H1 (cell line): ENCODE data around the gene RAPGEF6. TPM values are rescaled to one million over a fixed set of nuclear protein-coding genes. Genes with fewer than 3 reads are reported as not detected.

Source experiments
- CTCF ChIA-PET: fragments of 300-600 bp; sonication (Branson Sonifier 250); formaldehyde crosslinking; loops from one replicate; lab custom pipeline; 2021; ENCODE audit not compliant: partially characterized antibody; lab: Charles Lee
- POLR2A ChIA-PET: fragments of 300-600 bp; sonication (Branson Sonifier 250); formaldehyde crosslinking; loops from one replicate; lab custom pipeline; 2021; ENCODE audit warnings: inconsistent platforms; ENCODE audit not compliant: partially characterized antibody; lab: Charles Lee
- DNase-seq, 2 experiments: peaks; one replicate each; pipeline versions ENCODE4 v3.0.0 to v3.0.0-alpha.2; 2010 to 2022; ENCODE audit warnings: low spot score in 2 of 2, low read depth in 1 of 2, mixed read lengths in 1 of 2
- FAIRE-seq: peaks from 2 replicates; lab custom pipeline; 2011; peaks lifted over from hg19 to GRCh38; lab: Jason Lieb, UNC
- H2AFZ ChIP-seq: 2 replicates; pipeline ENCODE4 v1.8.1; 2012; ENCODE audit warnings: low read length, inconsistent platforms
- H2AK5ac ChIP-seq: 2 replicates; pipeline ENCODE4 v1.6.1; 2013; ENCODE audit warnings: low read depth, low read length
- H2BK120ac ChIP-seq: replicated peaks from 2 replicates; pipeline ENCODE3; 2013; ENCODE audit warnings: low read depth, low read length, inconsistent platforms
- H2BK12ac ChIP-seq: 2 replicates; pipeline ENCODE4 v1.6.1; 2013; ENCODE audit warnings: low read depth, low read length
- H2BK15ac ChIP-seq: 2 replicates; pipeline ENCODE4 v1.6.1; 2013; ENCODE audit warnings: low read length
- H2BK20ac ChIP-seq: 2 replicates; pipeline ENCODE4 v1.6.1; 2013; ENCODE audit warnings: low read length
- H2BK5ac ChIP-seq: 2 replicates; pipeline ENCODE4 v1.6.1; 2013; ENCODE audit warnings: low read depth, low read length
- H3K14ac ChIP-seq: 2 replicates; pipeline ENCODE4 v1.6.1; 2013; ENCODE audit warnings: inconsistent platforms; ENCODE audit not compliant: insufficient read length
- H3K18ac ChIP-seq: 2 replicates; pipeline ENCODE4 v1.6.1; 2013; ENCODE audit warnings: low read length; ENCODE audit errors: extremely low read depth
- H3K23ac ChIP-seq: 2 replicates; pipeline ENCODE4 v1.6.1; 2013; ENCODE audit warnings: inconsistent platforms; ENCODE audit not compliant: insufficient read length
- H3K23me2 ChIP-seq: 2 replicates; pipeline ENCODE4 v1.6.1; 2013; ENCODE audit warnings: low read depth, low read length
- H3K27ac ChIP-seq: 2 replicates; pipeline ENCODE4 v1.6.1; 2011; ENCODE audit warnings: low read depth, low read length, inconsistent platforms
- H3K27me3 ChIP-seq, 4 experiments: replicated peaks in 1 of 4; 1 replicate in 1 of 4; 2 replicates in 3 of 4; pipeline versions ENCODE4 v1.6.1 to v1.8.1; 2011 to 2013; ENCODE audit warnings: low read length in 3 of 4, mild to moderate bottlenecking in 3 of 4, inconsistent platforms in 2 of 4, mixed read lengths in 2 of 4, moderate library complexity in 1 of 4; ENCODE audit not compliant: control insufficient read depth in 3 of 4, insufficient read depth in 3 of 4; ENCODE audit errors: extremely low read depth in 1 of 4
- H3K36me3 ChIP-seq, 4 experiments: 2 replicates each; pipeline versions ENCODE4 v1.6.1 to v1.8.1; 2011 to 2013; ENCODE audit warnings: mild to moderate bottlenecking in 4 of 4, low read length in 3 of 4, moderate library complexity in 2 of 4, control low read depth in 1 of 4, inconsistent platforms in 1 of 4; ENCODE audit not compliant: insufficient read depth in 4 of 4, control insufficient read depth in 2 of 4
- H3K4ac ChIP-seq: replicated peaks from 2 replicates; pipeline ENCODE3; 2013; ENCODE audit warnings: low read length, low read depth, mixed read lengths, inconsistent platforms; ENCODE audit not compliant: insufficient read length
- H3K4me1 ChIP-seq, 4 experiments: replicated peaks in 1 of 4; 1 replicate in 1 of 4; 2 replicates in 3 of 4; pipeline versions ENCODE4 v1.6.1 to v1.8.1; 2011 to 2013; ENCODE audit warnings: low read length in 3 of 4, inconsistent platforms in 2 of 4, mixed read lengths in 1 of 4; ENCODE audit not compliant: insufficient read depth in 4 of 4, control insufficient read depth in 3 of 4
- H3K4me2 ChIP-seq, 2 experiments: 2 replicates each; pipeline versions ENCODE4 v1.6.1 to v1.8.1; 2011 to 2013; ENCODE audit warnings: low read depth in 2 of 2, low read length in 2 of 2, control low read depth in 1 of 2, inconsistent platforms in 1 of 2, mild to moderate bottlenecking in 1 of 2; ENCODE audit not compliant: insufficient read depth in 1 of 2
- H3K4me3 ChIP-seq, 4 experiments: fragments of 200-600, 300-600 bp in 1 of 4; sonication (generic), shearing (Covaris generic), sonication (Bioruptor Twin) in 1 of 4; 2 replicates each; pipeline versions ENCODE4 v1.5.1 to v1.8.1; 2011 to 2016; ENCODE audit warnings: low read length in 4 of 4, low read depth in 3 of 4, control low read depth in 2 of 4, inconsistent platforms in 2 of 4, mild to moderate bottlenecking in 2 of 4, mixed read lengths in 1 of 4, moderate library complexity in 1 of 4; ENCODE audit not compliant: insufficient read depth in 2 of 4; ENCODE audit errors: extremely low read depth in 1 of 4
- H3K56ac ChIP-seq: replicated peaks from 2 replicates; pipeline ENCODE3; 2013; ENCODE audit warnings: low read depth, mild to moderate bottlenecking, mixed read lengths, low read length, inconsistent platforms; ENCODE audit not compliant: insufficient read length
- H3K79me1 ChIP-seq: 2 replicates; pipeline ENCODE4 v1.6.1; 2013; ENCODE audit warnings: low read depth, low read length, control low read depth
- H3K79me2 ChIP-seq, 2 experiments: 2 replicates each; pipeline versions ENCODE4 v1.6.1 to v1.8.1; 2012 to 2013; ENCODE audit warnings: low read length in 2 of 2, mild to moderate bottlenecking in 2 of 2, inconsistent platforms in 1 of 2; ENCODE audit not compliant: insufficient read depth in 2 of 2, control insufficient read depth in 1 of 2
- H3K9ac ChIP-seq, 4 experiments: replicated peaks in 1 of 4; 1 replicate in 1 of 4; 2 replicates in 3 of 4; pipeline versions ENCODE4 v1.6.1 to v1.8.1; 2011 to 2013; ENCODE audit warnings: low read depth in 3 of 4, low read length in 3 of 4, control low read depth in 2 of 4, mild to moderate bottlenecking in 2 of 4, moderate library complexity in 2 of 4, inconsistent platforms in 1 of 4; ENCODE audit errors: extremely low read depth in 1 of 4
- H3K9me3 ChIP-seq, 2 experiments: 2 replicates each; pipeline versions ENCODE4 v1.6.1 to v1.8.1; 2012 to 2013; ENCODE audit warnings: mild to moderate bottlenecking in 2 of 2, moderate library complexity in 2 of 2, control low read depth in 1 of 2, inconsistent platforms in 1 of 2, low read depth in 1 of 2, low read length in 1 of 2, mixed read lengths in 1 of 2; ENCODE audit not compliant: insufficient read depth in 2 of 2
- H4K20me1 ChIP-seq, 2 experiments: replicated peaks in 1 of 2; 2 replicates each; pipeline versions ENCODE3 to v1.8.1; 2011 to 2013; ENCODE audit warnings: inconsistent platforms in 2 of 2, low read length in 2 of 2, mild to moderate bottlenecking in 1 of 2; ENCODE audit not compliant: insufficient read depth in 2 of 2, control insufficient read depth in 1 of 2
- H4K5ac ChIP-seq: 2 replicates; pipeline ENCODE4 v1.6.1; 2013; ENCODE audit warnings: low read length, low read depth, mixed read lengths, inconsistent platforms; ENCODE audit not compliant: insufficient read length
- H4K8ac ChIP-seq: 2 replicates; pipeline ENCODE4 v1.8.0; 2013; ENCODE audit warnings: mild to moderate bottlenecking, moderate library complexity, low read length, inconsistent platforms; ENCODE audit not compliant: insufficient read depth; ENCODE audit errors: extremely low read depth
- H4K91ac ChIP-seq: replicated peaks from 2 replicates; pipeline ENCODE3; 2013; ENCODE audit warnings: low read length, mixed read lengths, inconsistent platforms; ENCODE audit not compliant: insufficient read length
- BCL11A ChIP-seq, 2 experiments: IDR thresholded peaks; one replicate each; pipeline ENCODE4 v1.6.1; 2011; ENCODE audit warnings: low read depth in 2 of 2, low read length in 2 of 2, mild to moderate bottlenecking in 2 of 2
- EZH2 ChIP-seq: fragments of 200-600 bp; sonication (generic); IDR thresholded peaks from 2 replicates; pipeline ENCODE4 v1.7.1; 2012; ENCODE audit warnings: low read depth, mild to moderate bottlenecking, moderate library complexity, low read length, inconsistent platforms; ENCODE audit not compliant: severe bottlenecking
- FOSL1 ChIP-seq: IDR thresholded peaks from 2 replicates; pipeline ENCODE4 v1.6.1; 2011; ENCODE audit warnings: mild to moderate bottlenecking, low read depth, low read length, moderate library complexity; ENCODE audit not compliant: insufficient read depth
- HDAC2 ChIP-seq, 2 experiments: fragments of 300-600 bp in 1 of 2; sonication (generic) in 1 of 2; IDR thresholded peaks; 2 replicates each; pipeline ENCODE4 v1.6.1; 2011 to 2012; ENCODE audit warnings: low read depth in 2 of 2, low read length in 2 of 2, mild to moderate bottlenecking in 2 of 2, moderate library complexity in 2 of 2, borderline replicate concordance in 1 of 2, inconsistent platforms in 1 of 2
- HDAC6 ChIP-seq: IDR thresholded peaks from one replicate; pipeline ENCODE4 v1.7.1; 2012; ENCODE audit warnings: low read depth, mild to moderate bottlenecking, inconsistent platforms, low read length, moderate library complexity
- JUND ChIP-seq: IDR thresholded peaks from 2 replicates; pipeline ENCODE4 v1.6.1; 2011; ENCODE audit warnings: mild to moderate bottlenecking, improper control_type of control experiment, low read length
- KDM1A ChIP-seq: fragments of 200-600, 300-600 bp; sonication (generic); IDR thresholded peaks from 2 replicates; pipeline ENCODE4 v1.7.1; 2016; ENCODE audit warnings: mild to moderate bottlenecking, low read length, borderline replicate concordance
- MAFK ChIP-seq: IDR thresholded peaks from 2 replicates; pipeline ENCODE4 v1.6.1; 2012; ENCODE audit warnings: low read depth, mild to moderate bottlenecking, improper control_type of control experiment, low read length
- RFX5 ChIP-seq: IDR thresholded peaks from 2 replicates; pipeline ENCODE4 v1.6.1; 2011; ENCODE audit warnings: low read depth, low read length, improper control_type of control experiment, borderline replicate concordance
- SIRT6 ChIP-seq: IDR thresholded peaks from one replicate; pipeline ENCODE4 v1.7.1; 2012; ENCODE audit warnings: low read length, inconsistent platforms
- SP4 ChIP-seq: IDR thresholded peaks from 2 replicates; pipeline ENCODE4 v1.6.1; 2012; ENCODE audit warnings: low read length, inconsistent platforms
- SRF ChIP-seq: IDR thresholded peaks from 2 replicates; pipeline ENCODE4 v1.6.1; 2011; ENCODE audit warnings: mild to moderate bottlenecking, low read depth, low read length, moderate library complexity
- SUZ12 ChIP-seq: fragments of 200-600 bp; sonication (generic); IDR thresholded peaks from 2 replicates; pipeline ENCODE4 v1.6.1; 2012; ENCODE audit warnings: mild to moderate bottlenecking, inconsistent platforms, low read length, moderate library complexity, mixed read lengths
- TAF7 ChIP-seq: optimal IDR thresholded peaks from 2 replicates; pipeline ENCODE3; 2011; ENCODE audit warnings: low read depth, mild to moderate bottlenecking, inconsistent platforms, low read length, moderate library complexity, borderline replicate concordance
- WGBS, 2 experiments: shearing (Covaris generic) in 1 of 2; methylation state at CpG; one replicate each; pipeline versions ENCODE4 v1.1.6 to v1.1.7; 2013 to 2015; ENCODE audit warnings: low lambda C conversion rate in 2 of 2, mixed read lengths in 2 of 2, inconsistent platforms in 1 of 2, low coverage in 1 of 2, missing lambda C conversion rate in 1 of 2; ENCODE audit not compliant: insufficient replicate concordance in 2 of 2, insufficient coverage in 1 of 2, insufficient read length in 1 of 2; ENCODE audit errors: extremely low coverage in 1 of 2, missing lambda C conversion rate in 1 of 2; 5-methylcytosine and 5-hydroxymethylcytosine counted together
- polyA plus RNA-seq, 7 experiments: library from polyadenylated mRNA; depleted of rRNA in 3 of 7; stranded (reverse) in 5 of 7; unstranded in 2 of 7; fragments of >200 nt in 5 of 7; fragments of 200-250 nt in 2 of 7; gene quantifications; 1 replicate in 5 of 7; 2 replicates in 1 of 7; 4 replicates in 1 of 7; pipeline versions ENCODE4 v1.2.1 to v1.2.3, GENCODE V29; 2011 to 2013; ENCODE audit warnings: missing spikeins in 2 of 7, mixed read lengths in 2 of 7
- total RNA-seq: library from RNA; stranded (reverse); fragmentation: NEBNext Ultra II Directional; extraction: Animal tissue kit (Norgen Biotek cat#: 25700); gene quantifications from 2 replicates; pipeline ENCODE4 v1.2.1, GENCODE V29; 2021

Gene RAPGEF6
- total and polyA plus RNA-seq, 2 of the 8 experiments (the other 6 are each of a cell fraction or from before 2014, with no cell fraction given), result 4.8 to 20.0 TPM

DNA sequence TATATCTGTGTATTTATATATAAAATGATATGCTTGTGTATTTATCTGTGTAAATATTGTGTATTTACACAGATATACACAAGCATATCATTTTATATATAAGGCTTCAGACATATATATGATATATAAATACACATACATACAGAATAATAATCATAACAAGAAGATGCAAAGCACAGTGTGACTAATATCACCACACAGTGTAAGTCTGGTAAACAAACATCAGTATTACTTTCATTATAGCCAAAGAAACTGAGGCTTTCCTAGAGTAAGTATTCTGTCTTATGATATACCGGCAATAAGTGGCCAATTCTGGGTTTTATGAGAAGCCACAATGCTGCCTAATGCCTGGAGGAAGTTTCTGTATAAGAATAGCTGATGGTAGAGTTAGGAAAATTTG, 29.9 kb upstream of the RAPGEF6 start:
- no peak overlapping the region for H3K4me2 ChIP-seq
- no peak overlapping the region for H3K9ac ChIP-seq
- no peak overlapping the region for H2BK120ac ChIP-seq
- no peaks in the 10 kb centered on the region for H3K27me3 ChIP-seq
- H3K56ac ChIP-seq, result no peak overlapping the region
- H4K8ac ChIP-seq, result no peak overlapping the region
- FAIRE-seq, result no peak
- H3K23me2 ChIP-seq, result no peaks in the 10 kb centered on the region
- no peak overlapping the region for H2BK20ac ChIP-seq
- H3K4me3 ChIP-seq, result no peak overlapping the region
- no peak overlapping the region for H2BK12ac ChIP-seq
- no peak overlapping the region for H2AK5ac ChIP-seq
- no peak overlapping the region for H3K18ac ChIP-seq
- POLR2A ChIA-PET, result interaction anchor here (0.6 kb wide), 1 partner anchor 251 kb away, joined by 3 read pairs; no protein-coding TSS in a partner anchor
- H3K14ac ChIP-seq, result no peak overlapping the region
- H4K5ac ChIP-seq, result no peak overlapping the region
- H3K27ac ChIP-seq, result no peak overlapping the region
- no peaks in the 10 kb centered on the region for H3K79me2 ChIP-seq
- H3K36me3 ChIP-seq, result peaks cover 0 to 24% (median 9%) of the 10 kb centered on the region in 4 experiments; a peak in 6 of 8 replicates
- H3K4me1 ChIP-seq, result no peaks in the 10 kb centered on the region
- no peak overlapping the region for H3K23ac ChIP-seq
- peaks cover 14 to 22% of the 10 kb centered on the region in 2 experiments for H3K9me3 ChIP-seq
- no peaks in the 10 kb centered on the region for H3K79me1 ChIP-seq
- H3K4ac ChIP-seq, result no peak overlapping the region
- TF ChIP-seq SIRT6 (no peak), HDAC6 (no peak), BCL11A (IDR thresholded peaks at IDR 0.05; ENCODE audit: low read depth in 2 of 2, low read length in 2 of 2) (no peak), EZH2 (no peak), JUND (no peak), HDAC2 (IDR thresholded peaks at IDR 0.05; ENCODE audit: borderline replicate concordance in 1 of 2, low read depth in 2 of 2, low read length in 2 of 2) (no peak), SP4 (no peak), SUZ12 (no peak), RFX5 (no peak), FOSL1 (no peak), TAF7 (no peak), MAFK (no peak), KDM1A (no peak), SRF (no peak)
- H2BK15ac ChIP-seq, result no peak overlapping the region
- no peaks in the 10 kb centered on the region for H4K20me1 ChIP-seq
- no peak overlapping the region for H4K91ac ChIP-seq
- H2BK5ac ChIP-seq, result no peak overlapping the region
- CTCF ChIA-PET, result no interaction called here
- 96% methylated on average over 1 of the region's 1 CpG; no CpG with 5 or more reads in 1 of the 2 experiments for WGBS, 2 experiments
- H2AFZ ChIP-seq, result no peak overlapping the region
- DNase-seq, result no peak
